AG04450 (cell line): Measurements from ENCODE around the gene PLCB2. TPM values are rescaled to one million over a fixed set of nuclear protein-coding genes. Genes with fewer than 3 reads are reported as not detected.

Experiments
- CTCF ChIA-PET: fragments of 300-600, 350-600 bp; formaldehyde crosslinking; extraction: SDS; loops from one replicate; lab custom pipeline; 2022; ENCODE audit warnings: antibody characterized with exemption, inconsistent platforms; lab: Charles Lee
- POLR2A ChIA-PET: fragments of 350-600 bp; formaldehyde crosslinking; extraction: SDS; loops from one replicate; lab custom pipeline; 2021; ENCODE audit warnings: antibody characterized with exemption, inconsistent platforms; lab: Yijun Ruan, JAX
- DNase-seq: peaks from one replicate; pipeline ENCODE4 v3.0.0-alpha.2; 2011; ENCODE audit warnings: low read depth, low spot score
- H3K27ac ChIP-seq: one replicate; pipeline ENCODE4 v1.5.1; 2012; ENCODE audit warnings: low read depth, low read length, control low read depth
- H3K27me3 ChIP-seq: one replicate; pipeline ENCODE4 v1.6.0; 2012; ENCODE audit warnings: low read length; ENCODE audit not compliant: control insufficient read depth, insufficient read depth
- H3K4me3 ChIP-seq: 2 replicates; pipeline ENCODE4 v1.5.1; 2011; ENCODE audit warnings: mild to moderate bottlenecking, low read depth, low read length, control low read depth
- H3K9me3 ChIP-seq: 2 replicates; pipeline ENCODE4 v1.5.1; 2012; ENCODE audit warnings: low read length; ENCODE audit not compliant: control insufficient read depth, insufficient read depth
- CTCF ChIP-seq: IDR thresholded peaks from 2 replicates; pipeline ENCODE4 v1.5.1; 2011; ENCODE audit warnings: low read depth, low read length, control low read depth, inconsistent platforms
- polyA plus RNA-seq: library from polyadenylated mRNA; depleted of rRNA; stranded (reverse); fragments of >200 nt; gene quantifications from 2 replicates; pipeline ENCODE4 v1.2.3, GENCODE V29; 2011

Gene PLCB2
- polyA plus RNA-seq, 1 experiment, result 0.24 TPM

- POLR2A ChIA-PET, result no interaction called here
Measured at GRCh38 chr15:40334941-40335795, 27.4 kb upstream of the PLCB2 start.

GRCh38 chr15:40334541-40334940 lies 26.8 kb upstream of the PLCB2 start:
- Histone ChIP-seq H3K27me3 (no peaks in the 10 kb centered on the region), H3K9me3 (no peaks in the 10 kb centered on the region), H3K4me3 (no peak overlapping the region), H3K27ac (peak overlapping the region; percentile 73)
- CTCF ChIA-PET, result interaction anchor here (1.2 to 8.6 kb wide), 2 partner anchors 10 to 13 kb away, joined by 4 to 85 read pairs; partner anchors contain the start of gene INAFM2
- POLR2A ChIA-PET, result no interaction called here
- TF ChIP-seq CTCF, result no peak
- no peak for DNase-seq

More at GRCh38 chr15:40334941-40335795, 27.4 kb upstream of the PLCB2 start:
- CTCF ChIA-PET, result interaction anchor here (0.9 to 8.6 kb wide), 3 partner anchors 9 to 118 kb away, joined by 3 to 85 read pairs (median 4); partner anchors contain the start of gene INAFM2
- H3K27me3 ChIP-seq, result no peaks in the 10 kb centered on the region
- no peak overlapping the region for H3K4me3 ChIP-seq
- H3K9me3 ChIP-seq, result no peaks in the 10 kb centered on the region
- H3K27ac ChIP-seq, result no peak overlapping the region
- DNase-seq, result no peak
- TF ChIP-seq CTCF, result no peak

GRCh38 chr15:40333922-40334492 lies 26.3 kb upstream of the PLCB2 start:
- DNase-seq, result no peak
- POLR2A ChIA-PET, result no interaction called here
- CTCF ChIA-PET, result interaction anchor here (1.2 to 8.6 kb wide), 2 partner anchors 10 to 13 kb away, joined by 4 to 85 read pairs; partner anchors contain the start of gene INAFM2
- no peak for TF ChIP-seq CTCF
- no peaks in the 10 kb centered on the region for H3K27me3 ChIP-seq
- no peak overlapping the region for H3K4me3 ChIP-seq
- no peaks in the 10 kb centered on the region for H3K9me3 ChIP-seq
- peak overlapping the region; percentile 73 for H3K27ac ChIP-seq

GRCh38 chr15:40332113-40332781 lies 24.5 kb upstream of the PLCB2 start:
- Histone ChIP-seq H3K9me3 (no peaks in the 10 kb centered on the region), H3K27ac (no peak overlapping the region), H3K4me3 (no peak overlapping the region), H3K27me3 (no peaks in the 10 kb centered on the region)
- POLR2A ChIA-PET, result interaction anchor here (1.5 kb wide), 1 partner anchor 73 kb away, joined by 4 read pairs; the partner anchor contains the start of gene IVD
- TF ChIP-seq CTCF, result no peak
- CTCF ChIA-PET, result interaction anchor here (0.8 to 2.3 kb wide), 5 partner anchors 9 to 115 kb away, joined by 3 to 10 read pairs (median 4); no protein-coding TSS in a partner anchor
- DNase-seq, result no peak
